ENCODE measurements around the gene TMTC3. TPM values are rescaled to one million over a fixed set of nuclear protein-coding genes. Genes with fewer than 3 reads are reported as not detected.

Gene TMTC3
- total RNA-seq, 1 donor from 2014 or later = 23.6 TPM

DNA sequence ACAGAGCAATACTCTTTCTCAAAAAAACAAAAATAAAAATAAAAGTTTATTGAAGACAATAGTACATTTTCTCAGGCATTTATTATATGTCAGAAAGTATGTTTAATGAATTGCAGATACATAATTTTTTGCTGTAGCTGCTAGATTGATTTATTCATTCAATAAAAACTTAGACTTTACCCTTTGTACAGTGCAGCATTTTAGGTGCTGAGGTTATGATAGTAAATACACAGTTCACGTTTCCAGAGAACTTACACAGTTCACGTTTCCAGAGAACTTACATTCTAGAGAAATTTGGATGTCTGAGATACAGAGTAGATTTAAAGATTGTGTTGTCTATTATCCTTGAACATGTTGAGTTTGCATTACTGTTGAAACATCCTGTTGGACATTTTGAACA, 25.3 kb downstream of the TMTC3 start:
- H3K9me3 Mint-ChIP-seq = no peaks in the 10 kb centered on the region
- no peak overlapping the region for H3K4me3 Mint-ChIP-seq
- peaks cover 46% of the 10 kb centered on the region for H3K36me3 Mint-ChIP-seq (ENCODE audit: low read depth)
- DNase-seq (ENCODE audit: low read depth, low spot score) = no peak
- no peak overlapping the region for H3K27ac Mint-ChIP-seq (ENCODE audit: unreplicated experiment)
- H3K27me3 Mint-ChIP-seq (ENCODE audit: low read depth) = no peaks in the 10 kb centered on the region
- H3K4me1 Mint-ChIP-seq = no peaks in the 10 kb centered on the region
- TF ChIP-seq, protein P1, sequence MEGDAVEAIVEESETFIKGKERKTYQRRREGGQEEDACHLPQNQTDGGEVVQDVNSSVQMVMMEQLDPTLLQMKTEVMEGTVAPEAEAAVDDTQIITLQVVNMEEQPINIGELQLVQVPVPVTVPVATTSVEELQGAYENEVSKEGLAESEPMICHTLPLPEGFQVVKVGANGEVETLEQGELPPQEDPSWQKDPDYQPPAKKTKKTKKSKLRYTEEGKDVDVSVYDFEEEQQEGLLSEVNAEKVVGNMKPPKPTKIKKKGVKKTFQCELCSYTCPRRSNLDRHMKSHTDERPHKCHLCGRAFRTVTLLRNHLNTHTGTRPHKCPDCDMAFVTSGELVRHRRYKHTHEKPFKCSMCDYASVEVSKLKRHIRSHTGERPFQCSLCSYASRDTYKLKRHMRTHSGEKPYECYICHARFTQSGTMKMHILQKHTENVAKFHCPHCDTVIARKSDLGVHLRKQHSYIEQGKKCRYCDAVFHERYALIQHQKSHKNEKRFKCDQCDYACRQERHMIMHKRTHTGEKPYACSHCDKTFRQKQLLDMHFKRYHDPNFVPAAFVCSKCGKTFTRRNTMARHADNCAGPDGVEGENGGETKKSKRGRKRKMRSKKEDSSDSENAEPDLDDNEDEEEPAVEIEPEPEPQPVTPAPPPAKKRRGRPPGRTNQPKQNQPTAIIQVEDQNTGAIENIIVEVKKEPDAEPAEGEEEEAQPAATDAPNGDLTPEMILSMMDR (conservative IDR thresholded peaks at IDR 0.05) = no peak

DNA sequence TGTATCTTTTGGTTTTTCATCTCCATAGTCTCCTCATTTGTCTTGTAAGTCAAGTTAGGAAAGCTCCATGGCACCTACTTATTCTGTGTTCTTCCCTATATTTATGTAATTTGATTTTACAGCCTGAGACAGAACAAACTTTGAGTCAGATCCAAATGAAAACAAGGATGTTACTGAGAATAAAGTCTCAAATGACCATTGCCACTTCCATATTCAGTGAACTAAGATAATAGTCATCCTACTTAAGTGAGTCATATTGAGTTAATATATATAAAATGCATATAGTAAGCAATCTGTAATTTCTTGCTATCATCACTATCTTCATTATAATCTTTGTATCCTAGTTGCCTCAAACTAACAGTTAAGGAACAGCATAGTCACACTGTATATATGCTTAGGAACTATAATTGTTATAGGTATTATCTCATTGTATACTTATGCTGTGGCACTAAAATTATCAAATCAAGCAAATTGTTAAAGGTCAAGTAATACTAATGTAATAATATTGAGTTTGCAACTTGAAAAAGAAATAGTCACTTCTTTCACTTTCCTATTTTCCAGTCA, 30.8 kb downstream of the TMTC3 start:
- peaks cover 29% of the 10 kb centered on the region for H3K36me3 Mint-ChIP-seq (ENCODE audit: low read depth)
- TF ChIP-seq, protein P1 (conservative IDR thresholded peaks at IDR 0.05) = no peak
- DNase-seq (ENCODE audit: low read depth, low spot score) = no peak
- H3K9me3 Mint-ChIP-seq = no peaks in the 10 kb centered on the region
- no peak overlapping the region for H3K4me3 Mint-ChIP-seq
- no peaks in the 10 kb centered on the region for H3K4me1 Mint-ChIP-seq
- no peak overlapping the region for H3K27ac Mint-ChIP-seq (ENCODE audit: unreplicated experiment)
- no peaks in the 10 kb centered on the region for H3K27me3 Mint-ChIP-seq (ENCODE audit: low read depth)

DNA sequence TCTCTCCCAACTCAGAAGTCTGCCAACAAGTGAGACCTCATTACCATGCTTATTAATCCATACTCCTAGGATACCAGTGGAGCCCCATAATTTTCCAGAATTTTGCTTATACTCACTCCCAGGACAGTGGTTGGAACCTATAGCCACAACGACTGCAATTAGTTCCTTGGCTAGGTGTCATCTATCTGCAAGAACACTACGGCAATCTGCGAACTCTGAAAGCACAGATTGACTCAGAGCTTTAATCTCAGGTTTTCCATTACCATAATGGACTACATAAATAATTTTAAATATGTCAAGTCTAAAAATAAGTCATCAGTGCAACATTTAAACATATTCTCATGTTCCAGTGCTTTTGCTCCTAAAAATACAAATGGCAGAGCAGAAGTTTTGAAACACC, 33.4 kb downstream of the TMTC3 start:
- Mint-ChIP-seq H3K36me3 (ENCODE audit: low read depth) (peaks cover 25% of the 10 kb centered on the region), H3K27ac (ENCODE audit: unreplicated experiment) (no peak overlapping the region), H3K4me3 (no peak overlapping the region), H3K4me1 (no peaks in the 10 kb centered on the region), H3K27me3 (ENCODE audit: low read depth) (no peaks in the 10 kb centered on the region), H3K9me3 (no peaks in the 10 kb centered on the region)
- TF ChIP-seq, protein P1 (conservative IDR thresholded peaks at IDR 0.05) = no peak
- no peak for DNase-seq (ENCODE audit: low read depth, low spot score)

DNA sequence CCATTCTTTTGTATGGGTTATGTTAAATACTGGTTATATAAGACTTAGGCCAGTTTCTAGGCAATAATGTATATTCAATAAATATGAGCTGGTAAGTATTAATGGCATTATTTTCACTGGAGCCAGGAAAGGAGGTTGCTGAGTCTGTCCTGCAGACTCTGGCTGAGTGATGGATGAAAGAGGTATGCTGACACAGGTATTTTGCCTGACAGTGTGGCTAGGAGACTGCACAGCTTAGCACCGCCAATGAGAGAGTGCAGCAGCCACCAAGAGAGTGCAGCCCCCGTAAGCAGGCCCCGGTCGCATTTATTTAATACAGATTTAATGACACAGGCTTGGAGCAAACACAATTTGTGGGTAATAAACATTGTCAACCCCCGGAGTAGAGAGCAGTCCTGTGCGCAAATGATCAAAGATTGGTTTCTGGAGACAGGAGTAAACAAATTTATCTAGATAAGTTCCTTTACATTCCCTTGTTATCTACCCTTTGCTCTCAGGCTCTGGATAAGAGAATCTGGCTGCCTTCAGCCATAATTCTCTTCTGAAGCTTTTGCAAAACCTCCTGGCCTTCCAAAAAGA, 37.4 kb downstream of the TMTC3 start:
- Mint-ChIP-seq H3K27me3 (ENCODE audit: low read depth) (no peaks in the 10 kb centered on the region), H3K9me3 (no peaks in the 10 kb centered on the region), H3K27ac (ENCODE audit: unreplicated experiment) (no peak overlapping the region), H3K36me3 (ENCODE audit: low read depth) (peaks cover 34% of the 10 kb centered on the region), H3K4me1 (no peaks in the 10 kb centered on the region), H3K4me3 (no peak overlapping the region)
- TF ChIP-seq, protein P1 (conservative IDR thresholded peaks at IDR 0.05) = no peak
- DNase-seq (ENCODE audit: low read depth, low spot score) = no peak

DNA sequence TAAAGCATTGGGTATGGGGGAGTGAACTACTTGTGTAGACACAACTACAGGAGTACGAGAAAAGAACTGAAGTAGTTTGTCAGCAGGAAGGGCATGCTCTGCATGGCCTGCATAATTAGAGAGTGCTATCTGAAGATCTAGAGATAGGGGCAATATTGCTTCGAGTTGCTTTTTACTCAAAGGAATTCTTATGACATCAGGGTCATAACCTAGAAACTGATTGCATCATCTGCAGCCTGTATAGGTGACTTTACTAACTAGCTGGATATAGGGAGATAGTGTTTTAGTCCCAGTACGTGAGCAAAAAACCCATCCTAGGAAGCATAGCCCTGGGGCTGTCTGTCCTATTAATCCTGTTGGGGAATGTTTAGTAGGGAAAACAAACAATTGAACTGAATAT, 39.8 kb downstream of the TMTC3 start:
- Mint-ChIP-seq H3K4me3 (no peak overlapping the region), H3K36me3 (ENCODE audit: low read depth) (peaks cover 38% of the 10 kb centered on the region), H3K9me3 (peaks cover 3% of the 10 kb centered on the region), H3K27ac (ENCODE audit: unreplicated experiment) (no peak overlapping the region), H3K4me1 (no peaks in the 10 kb centered on the region), H3K27me3 (ENCODE audit: low read depth) (no peaks in the 10 kb centered on the region)
- no peak for DNase-seq (ENCODE audit: low read depth, low spot score)
- TF ChIP-seq, protein P1 (conservative IDR thresholded peaks at IDR 0.05) = no peak
